ENCODE data around the gene IQGAP2. TPM values are rescaled to one million over a fixed set of nuclear protein-coding genes. Genes with fewer than 3 reads are reported as not detected.

Gene IQGAP2
- total and polyA plus RNA-seq, 8 donors = 15.6 to 29.1 (median 17.1) TPM

DNA sequence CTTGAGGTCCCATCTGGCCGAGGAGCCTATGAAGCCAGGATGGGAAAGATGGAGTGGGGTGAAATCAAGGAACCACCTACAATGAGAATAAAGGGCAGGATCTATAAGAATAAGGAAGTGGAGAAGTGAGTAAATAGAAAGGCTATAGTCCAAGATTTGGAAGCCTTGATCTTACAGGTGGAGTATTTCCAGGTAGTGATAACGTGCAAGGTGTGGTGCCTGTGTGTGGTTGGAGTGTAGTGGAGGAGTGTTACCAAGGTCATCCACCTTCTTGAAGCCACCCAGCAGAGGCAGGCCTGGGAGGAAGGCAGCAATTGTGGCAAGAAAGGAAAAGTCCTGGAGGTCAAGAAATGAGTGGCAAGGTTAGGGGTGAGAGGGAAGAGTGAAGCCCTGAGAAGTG lies 72.9 kb downstream of the IQGAP2 start:
- TF ChIP-seq, protein P1, sequence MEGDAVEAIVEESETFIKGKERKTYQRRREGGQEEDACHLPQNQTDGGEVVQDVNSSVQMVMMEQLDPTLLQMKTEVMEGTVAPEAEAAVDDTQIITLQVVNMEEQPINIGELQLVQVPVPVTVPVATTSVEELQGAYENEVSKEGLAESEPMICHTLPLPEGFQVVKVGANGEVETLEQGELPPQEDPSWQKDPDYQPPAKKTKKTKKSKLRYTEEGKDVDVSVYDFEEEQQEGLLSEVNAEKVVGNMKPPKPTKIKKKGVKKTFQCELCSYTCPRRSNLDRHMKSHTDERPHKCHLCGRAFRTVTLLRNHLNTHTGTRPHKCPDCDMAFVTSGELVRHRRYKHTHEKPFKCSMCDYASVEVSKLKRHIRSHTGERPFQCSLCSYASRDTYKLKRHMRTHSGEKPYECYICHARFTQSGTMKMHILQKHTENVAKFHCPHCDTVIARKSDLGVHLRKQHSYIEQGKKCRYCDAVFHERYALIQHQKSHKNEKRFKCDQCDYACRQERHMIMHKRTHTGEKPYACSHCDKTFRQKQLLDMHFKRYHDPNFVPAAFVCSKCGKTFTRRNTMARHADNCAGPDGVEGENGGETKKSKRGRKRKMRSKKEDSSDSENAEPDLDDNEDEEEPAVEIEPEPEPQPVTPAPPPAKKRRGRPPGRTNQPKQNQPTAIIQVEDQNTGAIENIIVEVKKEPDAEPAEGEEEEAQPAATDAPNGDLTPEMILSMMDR (IDR thresholded peaks at IDR 0.05) = no peak
- intact Hi-C loops (cut with DNase I) = no loop called here
- Histone ChIP-seq H3K4me1 (peaks cover 0 to 28% of the 10 kb centered on the region in 2 donors), H3K36me3 (no peaks in the 10 kb centered on the region), H3K4me3 (no peak overlapping the region), H3K27ac (no peak overlapping the region), H3K9me3 (no peaks in the 10 kb centered on the region), H3K27me3 (no peaks in the 10 kb centered on the region)
- ATAC-seq (no peak), DNase-seq (no peak)

DNA sequence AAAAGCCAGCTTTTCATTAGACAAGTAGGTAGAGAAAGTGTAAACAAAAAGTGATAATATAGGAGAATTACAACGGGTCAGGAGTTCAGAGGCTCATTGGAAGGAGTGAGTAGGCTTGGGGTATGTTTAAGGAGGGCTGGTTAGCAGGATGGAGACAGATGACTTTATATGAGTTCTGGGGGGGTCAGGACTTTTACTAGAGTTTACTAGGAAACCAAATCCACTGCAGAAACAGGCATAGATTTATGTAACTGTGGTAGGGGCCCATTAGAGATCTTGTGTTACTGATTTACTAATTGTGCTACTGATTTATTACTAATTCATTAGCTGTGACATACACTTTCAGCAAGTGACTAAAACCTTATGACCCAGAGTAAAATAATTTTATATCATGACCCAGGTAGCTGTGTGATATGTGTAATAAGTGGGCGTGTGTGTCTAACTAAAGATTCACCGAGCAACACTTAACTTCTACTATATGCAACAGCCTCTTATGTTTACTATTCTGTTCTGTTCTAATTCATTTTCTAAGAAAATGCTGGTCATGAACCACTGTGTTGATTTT lies 73.5 kb downstream of the IQGAP2 start:
- DNase-seq = no peak
- intact Hi-C loops (cut with DNase I) = no loop called here

DNA sequence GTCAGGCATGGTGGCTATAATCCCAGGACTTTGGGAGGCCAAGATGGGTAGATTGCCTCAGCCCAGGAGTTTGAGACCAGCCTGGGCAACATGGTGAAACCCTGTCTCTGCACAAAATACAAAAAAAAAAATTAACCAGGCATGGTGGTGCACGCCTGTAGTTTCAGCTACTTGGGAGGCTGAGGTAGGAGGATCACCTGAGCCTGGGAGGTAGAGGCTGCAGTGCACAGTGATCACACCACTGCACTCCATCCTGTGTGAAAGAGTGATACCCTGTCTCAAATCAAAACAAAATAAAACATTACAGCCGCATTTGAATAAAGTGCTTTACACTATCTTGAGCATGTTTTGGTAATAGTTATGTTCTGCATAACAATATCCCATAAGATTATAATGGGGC lies 74.0 kb downstream of the IQGAP2 start:
- Histone ChIP-seq H3K27ac (no peak overlapping the region), H3K4me3 (no peak overlapping the region), H3K4me1 (peaks cover 0 to 26% of the 10 kb centered on the region in 2 donors), H3K36me3 (no peaks in the 10 kb centered on the region), H3K27me3 (no peaks in the 10 kb centered on the region), H3K9me3 (no peaks in the 10 kb centered on the region)
- ATAC-seq = no peak
- intact Hi-C loops (cut with DNase I) = no loop called here
- TF ChIP-seq, protein P1 (IDR thresholded peaks at IDR 0.05) = no peak
- DNase-seq = no peak

More for the DNA sequence above, 73.5 kb downstream of the IQGAP2 start:
- Histone ChIP-seq H3K27ac (no peak overlapping the region), H3K4me3 (no peak overlapping the region), H3K4me1 (peaks cover 0 to 23% of the 10 kb centered on the region in 2 donors), H3K9me3 (no peaks in the 10 kb centered on the region), H3K27me3 (no peaks in the 10 kb centered on the region), H3K36me3 (no peaks in the 10 kb centered on the region)
- TF ChIP-seq, protein P1 (IDR thresholded peaks at IDR 0.05) = no peak
- ATAC-seq = no peak

DNA sequence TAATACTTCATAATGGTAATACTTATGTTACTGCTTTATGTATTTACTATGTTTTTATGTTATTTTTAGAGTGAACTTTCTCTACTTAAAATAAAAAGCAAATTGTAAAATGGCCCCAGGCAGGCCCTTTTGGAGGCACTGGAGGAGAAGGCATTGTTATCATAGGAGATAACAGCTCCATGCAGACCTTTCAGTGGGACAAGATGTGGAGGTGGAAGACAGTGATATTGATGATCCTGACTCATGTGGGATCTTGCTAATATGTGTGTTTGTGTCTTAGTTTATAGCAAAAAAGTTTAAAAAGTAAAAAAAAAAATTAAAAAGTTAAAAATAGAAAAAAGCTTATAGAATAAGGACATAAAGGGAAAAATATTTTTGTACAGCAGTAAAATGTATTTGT lies 74.5 kb downstream of the IQGAP2 start:
- TF ChIP-seq, protein P1 (IDR thresholded peaks at IDR 0.05) = no peak
- Histone ChIP-seq H3K4me1 (peaks cover 0 to 27% of the 10 kb centered on the region in 2 donors), H3K27me3 (no peaks in the 10 kb centered on the region), H3K9me3 (no peaks in the 10 kb centered on the region), H3K27ac (no peak overlapping the region), H3K4me3 (no peak overlapping the region), H3K36me3 (no peaks in the 10 kb centered on the region)
- intact Hi-C loops (cut with DNase I) = no loop called here
- DNase-seq (no peak), ATAC-seq (no peak)

DNA sequence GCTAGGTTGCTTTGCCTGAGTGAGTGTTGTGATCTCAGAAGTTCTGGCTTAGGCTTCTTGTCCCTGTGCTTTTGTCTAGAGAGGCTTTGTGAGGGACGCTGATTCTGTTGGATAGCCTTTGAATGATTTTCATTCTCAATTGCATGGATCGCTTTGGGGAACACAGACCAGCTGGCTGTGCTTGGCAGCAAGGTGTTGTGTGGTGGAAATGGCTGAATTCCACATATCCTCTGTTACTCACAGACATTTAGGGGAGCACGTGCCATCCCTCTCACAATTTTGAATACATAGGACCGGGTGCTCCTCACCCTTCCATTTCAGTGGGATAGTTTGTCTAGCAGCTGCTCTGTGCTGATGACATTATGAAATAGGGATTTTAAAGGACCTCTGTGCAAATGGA lies 76.2 kb downstream of the IQGAP2 start:
- Histone ChIP-seq H3K4me3 (no peak overlapping the region), H3K9me3 (no peaks in the 10 kb centered on the region), H3K27me3 (no peaks in the 10 kb centered on the region), H3K36me3 (no peaks in the 10 kb centered on the region), H3K4me1 (peaks cover 0 to 12% of the 10 kb centered on the region in 2 donors), H3K27ac (no peak overlapping the region)
- TF ChIP-seq, protein P1 (IDR thresholded peaks at IDR 0.05) = no peak
- ATAC-seq (no peak), DNase-seq (no peak)
- intact Hi-C loops (cut with DNase I) = no loop called here

Data from left lung (tissue), 10 donors.